SK-N-SH (cell line): ENCODE measurements around the gene CBFA2T2. TPM values are rescaled to one million over a fixed set of nuclear protein-coding genes. Genes with fewer than 3 reads are reported as not detected.

ENCODE experiments used
- CTCF ChIA-PET: fragments of 300-600, 350-600 bp; formaldehyde crosslinking; extraction: SDS; loops from one replicate; lab custom pipeline; 2021; lab: Yijun Ruan, JAX
- POLR2A ChIA-PET: fragments of 350-600 bp; sonication (Branson Sonifier 250); formaldehyde crosslinking; extraction: SDS; loops from one replicate; lab custom pipeline; 2020; ENCODE audit warnings: antibody characterized with exemption, inconsistent platforms; lab: Yijun Ruan, JAX
- DNase-seq: peaks from one replicate; pipeline ENCODE4 v3.0.0; 2012
- H2AFZ ChIP-seq: fragments of 200-600 bp; sonication (generic); 2 replicates; pipeline ENCODE4 v1.8.1; 2016; ENCODE audit warnings: antibody characterized with exemption, mild to moderate bottlenecking, low read depth
- H3F3A ChIP-seq: fragments of 200-600 bp; sonication (generic); replicated peaks from 2 replicates; pipeline ENCODE3; 2016; ENCODE audit warnings: antibody characterized with exemption, mild to moderate bottlenecking; ENCODE audit not compliant: insufficient read depth
- H3K27ac ChIP-seq, 2 experiments: fragments of 200-500 bp in 1 of 2; fragments of 200-600 bp in 1 of 2; sonication (Bioruptor generic) in 1 of 2; sonication (generic), shearing (Covaris generic) in 1 of 2; 2 replicates each; pipeline versions ENCODE4 v1.5.1 to v1.6.1; 2014 to 2016; ENCODE audit warnings: low read depth in 2 of 2, inconsistent platforms in 1 of 2, low read length in 1 of 2, mild to moderate bottlenecking in 1 of 2, mixed read lengths in 1 of 2
- H3K27me3 ChIP-seq: fragments of 200-600 bp; sonication (generic), shearing (Covaris generic); 2 replicates; pipeline ENCODE4 v1.6.1; 2016; ENCODE audit warnings: mixed run types; ENCODE audit not compliant: insufficient read depth
- H3K36me3 ChIP-seq, 2 experiments: fragments of 200-500 bp in 1 of 2; fragments of 200-600 bp in 1 of 2; sonication (Bioruptor generic) in 1 of 2; sonication (generic) in 1 of 2; replicated peaks in 1 of 2; 2 replicates each; pipeline versions ENCODE3 to v1.5.1; 2014 to 2016; ENCODE audit warnings: low read length in 1 of 2, mild to moderate bottlenecking in 1 of 2; ENCODE audit not compliant: insufficient read depth in 2 of 2, control insufficient read depth in 1 of 2
- H3K4me1 ChIP-seq, 2 experiments: fragments of 200-500 bp in 1 of 2; fragments of 200-600 bp in 1 of 2; sonication (Bioruptor generic) in 1 of 2; sonication (generic), shearing (Covaris generic) in 1 of 2; 2 replicates each; pipeline versions ENCODE4 v1.5.1 to v1.6.1; 2014 to 2016; ENCODE audit warnings: low read depth in 1 of 2, low read length in 1 of 2, mixed run types in 1 of 2; ENCODE audit not compliant: insufficient read depth in 2 of 2, control insufficient read depth in 1 of 2
- H3K4me2 ChIP-seq: fragments of 200-600 bp; sonication (generic), shearing (Covaris generic); 2 replicates; pipeline ENCODE4 v1.6.1; 2017; ENCODE audit warnings: mixed run types
- H3K4me3 ChIP-seq, 2 experiments: fragments of 200-500 bp in 1 of 2; fragments of 200-600 bp in 1 of 2; sonication (Bioruptor generic) in 1 of 2; sonication (generic), shearing (Covaris generic) in 1 of 2; 2 replicates each; pipeline versions ENCODE4 v1.5.1 to v1.8.1; 2014 to 2016; ENCODE audit warnings: low read depth in 2 of 2, inconsistent platforms in 1 of 2, low read length in 1 of 2, mild to moderate bottlenecking in 1 of 2, mixed read lengths in 1 of 2, moderate library complexity in 1 of 2
- H3K79me2 ChIP-seq: fragments of 200-600 bp; sonication (generic); 2 replicates; pipeline ENCODE4 v1.8.1; 2017; ENCODE audit warnings: mild to moderate bottlenecking; ENCODE audit not compliant: insufficient read depth
- H3K9ac ChIP-seq: fragments of 200-600 bp; sonication (generic); 2 replicates; pipeline ENCODE4 v1.6.1; 2017; ENCODE audit warnings: mixed run types
- H3K9me2 ChIP-seq: fragments of 200-600 bp; sonication (generic); 2 replicates; pipeline ENCODE4 v1.6.1; 2017; ENCODE audit warnings: mixed run types
- H3K9me3 ChIP-seq: fragments of 200-600 bp; sonication (generic); 2 replicates; pipeline ENCODE4 v1.6.1; 2017; ENCODE audit warnings: mixed run types, mild to moderate bottlenecking, moderate library complexity
- H4K20me1 ChIP-seq: fragments of 200-600 bp; sonication (generic); 2 replicates; pipeline ENCODE4 v1.6.1; 2017; ENCODE audit warnings: mild to moderate bottlenecking, mixed run types; ENCODE audit not compliant: insufficient read depth
- EP300 ChIP-seq, 2 experiments: IDR thresholded peaks; 2 replicates each; pipeline versions ENCODE4 v1.4.0 to v1.6.1; 2012; ENCODE audit warnings: borderline replicate concordance in 1 of 2, low read depth in 1 of 2, low read length in 1 of 2
- EZH2phosphoT487 ChIP-seq: fragments of 200-600 bp; sonication (generic); IDR thresholded peaks from 2 replicates; pipeline ENCODE4 v1.6.1; 2017; ENCODE audit warnings: low read depth, mixed run types, mild to moderate bottlenecking, antibody characterized with exemption, moderate library complexity, borderline replicate concordance
- FOSL2 ChIP-seq: IDR thresholded peaks from 2 replicates; pipeline ENCODE4 v1.4.0; 2012; ENCODE audit warnings: low read depth, mild to moderate bottlenecking, moderate library complexity, borderline replicate concordance
- GABPA ChIP-seq: IDR thresholded peaks from 2 replicates; pipeline ENCODE4 v1.4.0; 2012; ENCODE audit warnings: low read depth, mild to moderate bottlenecking
- GATA2 ChIP-seq: sonication (generic); formaldehyde crosslinking; IDR thresholded peaks from 2 replicates; pipeline ENCODE4 v1.5.0; 2020; ENCODE audit warnings: mild to moderate bottlenecking, missing genetic modification reagents
- MEF2A ChIP-seq: IDR thresholded peaks from 2 replicates; pipeline ENCODE4 v1.4.0; 2012; ENCODE audit warnings: low read depth, borderline replicate concordance
- MXI1 ChIP-seq: IDR thresholded peaks from 2 replicates; pipeline ENCODE4 v1.6.1; 2012; ENCODE audit warnings: mild to moderate bottlenecking, low read depth, low read length, improper control_type of control experiment
- PBX3 ChIP-seq: IDR thresholded peaks from 2 replicates; pipeline ENCODE4; 2012
- POLR2AphosphoS5 ChIP-seq: IDR thresholded peaks from 2 replicates; pipeline ENCODE4 v1.6.1; 2012; ENCODE audit warnings: low read depth, low read length
- RAD21 ChIP-seq: IDR thresholded peaks from 2 replicates; pipeline ENCODE4 v1.6.1; 2012; ENCODE audit warnings: mild to moderate bottlenecking, low read length
- RFX5 ChIP-seq: IDR thresholded peaks from 2 replicates; pipeline ENCODE4 v1.6.1; 2012; ENCODE audit warnings: mild to moderate bottlenecking, improper control_type of control experiment, low read length
- USF1 ChIP-seq: IDR thresholded peaks from 2 replicates; pipeline ENCODE4 v1.4.0; 2012; ENCODE audit warnings: low read depth, borderline replicate concordance
- WGBS: methylation state at CpG from one replicate; pipeline ENCODE4 v1.1.6; 2017; ENCODE audit warnings: low lambda C conversion rate; 5-methylcytosine and 5-hydroxymethylcytosine counted together
- polyA plus RNA-seq, 3 experiments: library from polyadenylated mRNA; depleted of rRNA; stranded (reverse); fragments of >200 nt; gene quantifications; 2 replicates each; pipeline ENCODE4 v1.2.3, GENCODE V29; 2012
- TF ChIP-seq, protein P1 (sequence below): IDR thresholded peaks from 2 replicates; pipeline ENCODE4 v1.4.0; 2012; ENCODE audit warnings: low read depth
- TF ChIP-seq, protein P2 (sequence below): fragments of 150-350 bp; IDR thresholded peaks from 2 replicates; pipeline ENCODE4 v1.6.1; 2017; ENCODE audit warnings: antibody characterized with exemption, low read length, low read depth, borderline replicate concordance

The CBFA2T2 gene
- polyA plus RNA-seq, 1 of the 3 experiments (the other 2 are of a cell fraction): 11.0 TPM

DNA sequence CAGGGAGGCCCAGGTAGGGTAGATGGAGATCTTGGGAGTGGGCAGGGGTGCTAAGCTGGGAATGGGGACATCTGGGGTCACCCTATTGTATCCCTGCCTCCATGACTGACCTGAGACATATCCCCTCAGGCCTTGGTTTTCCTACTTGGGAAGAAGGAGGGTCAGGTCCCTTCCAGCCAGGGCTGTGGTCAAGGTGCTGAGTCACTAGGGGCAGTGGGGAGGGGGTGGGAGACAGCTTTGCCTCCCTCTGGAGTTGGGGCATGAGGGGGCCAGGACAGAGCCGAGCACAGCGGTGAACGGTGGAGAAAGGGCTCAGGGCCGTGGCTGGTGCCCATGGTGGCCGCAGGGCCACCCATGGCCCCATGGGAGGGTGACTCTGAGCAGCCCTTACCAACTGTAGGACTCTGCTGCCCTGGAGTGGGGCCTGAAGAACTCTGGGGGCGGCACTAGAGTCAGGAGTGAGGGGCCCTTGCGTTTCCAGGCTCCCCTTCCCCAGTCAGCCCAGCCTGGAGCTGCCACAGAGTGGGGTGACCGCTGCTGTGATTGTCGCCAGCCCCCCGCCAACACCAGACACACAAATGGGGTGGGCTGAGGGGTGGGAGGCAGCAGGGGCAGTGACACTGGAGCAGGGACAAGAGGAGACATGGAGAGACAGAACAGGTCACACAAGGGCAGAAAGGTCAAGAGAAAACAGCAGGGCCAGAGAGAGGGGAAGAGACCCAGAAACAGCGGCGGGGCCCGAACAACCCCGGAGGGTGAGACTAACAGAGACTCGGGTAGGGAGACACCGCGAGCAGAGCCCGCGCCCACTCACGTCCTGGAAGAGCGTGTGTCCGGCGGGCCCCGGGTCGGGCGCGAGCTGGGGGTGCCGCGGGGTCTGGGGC lies 183.8 kb downstream of the CBFA2T2 start:
- Histone ChIP-seq H3K27me3 (no peaks in the 10 kb centered on the region), H3K9ac (peak overlapping the region; percentile 68), H3K9me3 (no peaks in the 10 kb centered on the region), H4K20me1 (0 out of 2 replicates have a peak, but pooled peaks cover 4% of the 10 kb centered on the region), H2AFZ (0 out of 2 replicates have a peak overlapping the region, but pooled peaks have one; percentile 41), H3K9me2 (no peaks in the 10 kb centered on the region), H3K4me1 (peaks cover 8 to 28% of the 10 kb centered on the region in 2 experiments; a peak in 2 of 4 replicates), H3K79me2 (peaks cover 10% of the 10 kb centered on the region; the same call in 1 of the 2 replicates), H3K4me2 (peak overlapping the region; percentile 99), H3F3A (peaks cover 12% of the 10 kb centered on the region), H3K36me3 (peaks cover 4 to 17% of the 10 kb centered on the region in 2 experiments), H3K27ac (peak overlapping the region in 1 of 2 experiments; percentile 87; a peak in 2 of 4 replicates), H3K4me3 (peak overlapping the region; percentile 61 to 79)
- CTCF ChIA-PET: no interaction called here
- POLR2A ChIA-PET: no interaction called here
- WGBS: 4% methylated on average over 14 of the region's 29 CpGs
- DNase-seq: peak; percentile 60
- no peak for TF ChIP-seq RAD21
- TF ChIP-seq MEF2A: no peak
- TF ChIP-seq FOSL2: peak; percentile 9; the same call in 1 of the 2 replicates
- no peak for TF ChIP-seq GATA2 (CRISPR knock-in tag)
- TF ChIP-seq EZH2phosphoT487: no peak
- TF ChIP-seq RFX5: no peak
- no peak for TF ChIP-seq POLR2AphosphoS5
- no peak for TF ChIP-seq GABPA

- 26% methylated on average over 24 of the region's 73 CpGs for WGBS
- Histone ChIP-seq H3K4me2 (peak within 1 kb of the TSS; percentile 99), H3K27ac (peak within 1 kb of the TSS; percentile 37 to 87; a peak in 3 of 4 replicates), H3K4me1 (peaks cover 8 to 28% of the 10 kb centered on the region in 2 experiments; a peak in 2 of 4 replicates), H4K20me1 (0 out of 2 replicates have a peak, but pooled peaks cover 4% of the 10 kb centered on the region), H3K27me3 (no peaks in the 10 kb centered on the region), H3K36me3 (peaks cover 0 to 11% of the 10 kb centered on the region in 2 experiments), H3K9me3 (no peaks in the 10 kb centered on the region), H3F3A (peaks cover 8% of the 10 kb centered on the region), H2AFZ (peak within 1 kb of the TSS; percentile 74), H3K9ac (peak within 1 kb of the TSS; percentile 68), H3K9me2 (no peaks in the 10 kb centered on the region), H3K79me2 (peaks cover 10% of the 10 kb centered on the region; the same call in 1 of the 2 replicates), H3K4me3 (peak within 1 kb of the TSS; percentile 61 to 79)
- ChIA-PET CTCF (interaction anchor here (0.6 to 0.9 kb wide), 3 partner anchors 11 to 58 kb away, joined by 3 read pairs; no protein-coding TSS in a partner anchor), POLR2A (interaction anchor here (0.5 to 1.7 kb wide), 2 partner anchors 11 to 883 kb away, joined by 3 to 7 read pairs; no protein-coding TSS in a partner anchor)
- TF ChIP-seq MXI1 (peak; percentile 65; the same call in 1 of the 2 replicates), USF1 (no peak), PBX3 (no peak), EP300 (IDR thresholded peaks at IDR 0.05; ENCODE audit: borderline replicate concordance in 1 of 2, low read depth in 1 of 2, low read length in 1 of 2) (no peak), EZH2phosphoT487 (no peak), POLR2AphosphoS5 (0 out of 2 replicates have a peak, but pooled peaks have one; percentile 42)
- TF ChIP-seq, protein P1, sequence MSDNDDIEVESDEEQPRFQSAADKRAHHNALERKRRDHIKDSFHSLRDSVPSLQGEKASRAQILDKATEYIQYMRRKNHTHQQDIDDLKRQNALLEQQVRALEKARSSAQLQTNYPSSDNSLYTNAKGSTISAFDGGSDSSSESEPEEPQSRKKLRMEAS: peak; percentile 39; the same call in 1 of the 2 replicates
- TF ChIP-seq, protein P2, sequence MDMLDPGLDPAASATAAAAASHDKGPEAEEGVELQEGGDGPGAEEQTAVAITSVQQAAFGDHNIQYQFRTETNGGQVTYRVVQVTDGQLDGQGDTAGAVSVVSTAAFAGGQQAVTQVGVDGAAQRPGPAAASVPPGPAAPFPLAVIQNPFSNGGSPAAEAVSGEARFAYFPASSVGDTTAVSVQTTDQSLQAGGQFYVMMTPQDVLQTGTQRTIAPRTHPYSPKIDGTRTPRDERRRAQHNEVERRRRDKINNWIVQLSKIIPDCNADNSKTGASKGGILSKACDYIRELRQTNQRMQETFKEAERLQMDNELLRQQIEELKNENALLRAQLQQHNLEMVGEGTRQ: no peak
- DNase-seq: peak; percentile 96
These were observed 184.6 kb downstream of the CBFA2T2 start, which contains the start of gene NECAB3 for GRCh38 chr20:33674294-33675135. NECAB3 (minus strand) TSS chr20:33674428; CDS start chr20:33674352, 76 bp downstream.
